Measurements from ENCODE around the gene LENG9. TPM values are rescaled to one million over a fixed set of nuclear protein-coding genes. Genes with fewer than 3 reads are reported as not detected.
"Not testable (repeated sequence)": the region's sequence is repeated elsewhere in the genome, so short reads cannot be mapped to it uniquely, and the experiment has no call there.

Gene LENG9
- polyA plus RNA-seq = 10 to 100 TPM in 2 of 4 donors, 1 to 10 TPM in 2; 8.7 to 14.1 (median 10.5) TPM
- long read RNA-seq, donor 1, transcript LENG9-203 (1 exons, 1,916 nt) = major isoform, 51 of 447 reads
- long read RNA-seq, donor 1, partial matches to known transcripts = 317 of 447 reads
- long read RNA-seq, donor 1, other reads (novel, unspliced or antisense) = 79 of 447 reads
- long read RNA-seq, donor 2, transcript LENG9-203 (1 exons, 1,916 nt) = major isoform, 27 of 27 reads
- long read RNA-seq, donor 2, partial matches to known transcripts = 0 of 27 reads
- long read RNA-seq, donor 2, other reads (novel, unspliced or antisense) = 0 of 27 reads
- long read RNA-seq, donor 3, transcript LENG9-203 (1 exons, 1,916 nt) = major isoform, 48 of 48 reads
- long read RNA-seq, donor 3, partial matches to known transcripts = 0 of 48 reads
- long read RNA-seq, donor 3, other reads (novel, unspliced or antisense) = 0 of 48 reads
- long read RNA-seq, donor 4 = 0 reads
- long read RNA-seq, donor 5, transcript LENG9-203 (1 exons, 1,916 nt) = major isoform, 40 of 40 reads
- long read RNA-seq, donor 5, partial matches to known transcripts = 0 of 40 reads
- long read RNA-seq, donor 5, other reads (novel, unspliced or antisense) = 0 of 40 reads
- long read RNA-seq, donor 6, transcript LENG9-203 (1 exons, 1,916 nt) = major isoform, 22 of 22 reads
- long read RNA-seq, donor 6, partial matches to known transcripts = 0 of 22 reads
- long read RNA-seq, donor 6, other reads (novel, unspliced or antisense) = 0 of 22 reads
- long read RNA-seq, donor 7, transcript LENG9-203 (1 exons, 1,916 nt) = major isoform, 29 of 29 reads
- long read RNA-seq, donor 7, partial matches to known transcripts = 0 of 29 reads
- long read RNA-seq, donor 7, other reads (novel, unspliced or antisense) = 0 of 29 reads
- long read RNA-seq, donor 8, transcript LENG9-203 (1 exons, 1,916 nt) = major isoform, 6 of 6 reads
- long read RNA-seq, donor 8, partial matches to known transcripts = 0 of 6 reads
- long read RNA-seq, donor 8, other reads (novel, unspliced or antisense) = 0 of 6 reads
- long read RNA-seq, donor 9, transcript LENG9-203 (1 exons, 1,916 nt) = major isoform, 10 of 10 reads
- long read RNA-seq, donor 9, partial matches to known transcripts = 0 of 10 reads
- long read RNA-seq, donor 9, other reads (novel, unspliced or antisense) = 0 of 10 reads
- long read RNA-seq, donor 10, transcript LENG9-203 (1 exons, 1,916 nt) = major isoform, 51 of 51 reads
- long read RNA-seq, donor 10, partial matches to known transcripts = 0 of 51 reads
- long read RNA-seq, donor 10, other reads (novel, unspliced or antisense) = 0 of 51 reads

DNA sequence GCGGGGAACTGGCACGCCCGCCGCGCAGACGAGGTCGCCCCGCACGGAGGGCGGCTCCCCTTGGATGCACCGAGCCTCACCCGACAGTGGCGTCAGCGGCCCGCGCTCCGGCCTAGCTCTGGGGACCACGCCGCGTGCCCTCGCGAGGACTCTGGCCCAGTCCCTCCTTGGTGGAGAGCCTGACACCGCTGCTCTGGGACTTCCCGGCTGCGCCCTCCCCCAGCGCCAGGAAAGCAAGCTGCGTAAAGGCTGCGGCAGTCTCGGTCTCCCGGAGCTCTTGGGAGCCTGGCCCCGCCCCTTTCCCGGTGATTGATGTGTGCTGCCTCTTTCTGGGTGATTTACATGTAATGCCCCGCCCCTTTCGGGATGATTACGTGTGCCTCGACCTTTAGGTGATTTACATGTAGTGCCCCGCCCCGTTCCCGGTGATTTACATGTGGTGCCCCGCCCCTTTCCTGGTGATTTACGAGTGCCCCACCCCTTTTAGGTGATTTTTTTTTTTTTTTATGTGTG lies at the start of gene LENG9:
Gene LENG9, minus strand, starts transcription at position 248 of the 513 bp plus-strand sequence. CDS start 252 bp downstream, outside the sequence.
- peaks cover 0 to 53% (median 0%) of the 10 kb centered on the region in 3 donors for H3K4me1 ChIP-seq (ENCODE audit: control insufficient read depth in 3 of 3, insufficient read depth in 2 of 3, low read depth in 1 of 3, low read length in 2 of 3)
- peaks cover 3 to 63% (median 16%) of the 10 kb centered on the region in 3 donors for H3K36me3 ChIP-seq (ENCODE audit: control insufficient read depth in 3 of 3, insufficient read depth in 2 of 3, low read depth in 1 of 3, low read length in 3 of 3)
- WGBS, 3 donors = 0% methylated on average over 26 to 41 of the region's 41 CpGs
- no peaks in the 10 kb centered on the region for H3K27me3 ChIP-seq (ENCODE audit: control insufficient read depth in 3 of 3, insufficient read depth in 3 of 3, low read length in 3 of 3)
- peaks cover 0 to 3% of the 10 kb centered on the region in 2 donors for H3K9me3 ChIP-seq (ENCODE audit: control insufficient read depth in 2 of 2, insufficient read depth in 1 of 2, low read depth in 1 of 2, low read length in 1 of 2)
- H3K4me3 ChIP-seq (ENCODE audit: low read depth in 1 of 3, low read length in 3 of 3) = peak within 1 kb of the TSS; percentile 52 to 73 (median 58)
- no peak for FAIRE-seq
- DNase-seq = peak; percentile 99 to 100
- peak within 1 kb of the TSS; percentile 98 to 99 (median 99) for H3K27ac ChIP-seq (ENCODE audit: low read depth in 1 of 3, low read length in 2 of 3)

DNA sequence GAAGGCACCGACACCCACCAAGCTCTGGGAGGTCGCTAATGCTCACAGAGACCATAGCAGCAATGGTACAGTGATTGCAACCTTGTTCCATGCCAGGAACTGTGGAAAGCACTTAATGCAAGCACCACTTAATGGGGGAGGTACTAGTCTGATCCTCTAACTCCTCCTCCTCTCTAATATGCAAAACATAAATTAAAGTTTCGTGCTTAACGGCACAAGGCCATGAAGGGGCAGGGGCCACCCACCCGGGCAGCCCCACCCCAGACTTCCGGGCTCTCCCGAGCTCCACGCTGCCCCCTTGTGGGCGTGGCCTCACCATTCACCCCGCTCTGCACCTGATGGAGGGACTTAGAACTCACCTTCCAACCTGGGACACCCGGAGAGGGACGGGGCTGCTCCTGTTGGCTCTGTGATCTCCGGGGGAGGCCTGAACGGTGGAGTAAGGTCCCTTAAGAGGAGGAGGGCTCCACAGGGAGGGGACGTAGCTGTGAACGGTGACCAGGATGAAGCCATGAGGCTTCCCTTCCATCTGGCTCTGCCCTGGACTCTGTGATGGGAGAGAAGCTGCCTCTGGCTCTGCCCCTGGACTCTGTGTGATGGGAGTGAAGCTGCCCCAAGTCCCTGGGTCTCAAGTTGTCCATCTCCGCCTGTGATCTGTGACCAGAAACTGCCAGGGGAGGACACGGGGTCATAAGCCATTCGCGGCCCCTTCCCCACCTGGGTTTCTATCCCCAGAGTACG lies 45.8 kb upstream of the LENG9 start:
- H3K4me1 ChIP-seq (ENCODE audit: control insufficient read depth in 3 of 3, insufficient read depth in 2 of 3, low read depth in 1 of 3, low read length in 2 of 3); H3K4me3 ChIP-seq (ENCODE audit: low read depth in 1 of 3, low read length in 3 of 3); DNase-seq; FAIRE-seq; H3K36me3 ChIP-seq (ENCODE audit: control insufficient read depth in 3 of 3, insufficient read depth in 2 of 3, low read depth in 1 of 3, low read length in 3 of 3); H3K27ac ChIP-seq (ENCODE audit: low read depth in 1 of 3, low read length in 2 of 3); H3K9me3 ChIP-seq (ENCODE audit: control insufficient read depth in 2 of 2, insufficient read depth in 1 of 2, low read depth in 1 of 2, low read length in 1 of 2); H3K27me3 ChIP-seq (ENCODE audit: control insufficient read depth in 3 of 3, insufficient read depth in 3 of 3, low read length in 3 of 3): not testable (repeated sequence)
- 61 to 65% (median 64%) methylated on average over 6 to 9 of the region's 21 CpGs for WGBS, 3 donors

DNA sequence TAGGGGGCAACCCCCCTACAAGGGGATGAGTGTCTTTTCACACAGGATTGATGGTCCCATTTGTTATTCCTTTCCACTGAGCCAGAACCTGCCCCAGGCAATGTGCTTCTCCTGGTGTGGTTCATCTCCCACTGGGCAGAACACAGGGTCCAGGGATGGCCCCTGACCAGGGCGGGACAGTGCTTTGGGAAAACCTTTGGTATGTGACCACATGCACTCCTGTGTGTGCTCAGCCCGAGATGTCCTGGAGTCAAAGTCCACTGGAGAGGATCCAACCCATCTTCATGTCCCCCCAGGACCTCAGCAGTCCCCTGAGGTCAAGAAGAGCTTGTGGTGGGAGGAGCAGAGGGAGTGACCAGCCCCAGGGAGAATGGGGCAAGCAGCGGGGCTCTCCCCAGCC lies 44.9 kb upstream of the LENG9 start:
- H3K4me1 ChIP-seq (ENCODE audit: control insufficient read depth in 3 of 3, insufficient read depth in 2 of 3, low read depth in 1 of 3, low read length in 2 of 3); H3K4me3 ChIP-seq (ENCODE audit: low read depth in 1 of 3, low read length in 3 of 3); H3K27me3 ChIP-seq (ENCODE audit: control insufficient read depth in 3 of 3, insufficient read depth in 3 of 3, low read length in 3 of 3); DNase-seq; FAIRE-seq; H3K36me3 ChIP-seq (ENCODE audit: control insufficient read depth in 3 of 3, insufficient read depth in 2 of 3, low read depth in 1 of 3, low read length in 3 of 3); H3K9me3 ChIP-seq (ENCODE audit: control insufficient read depth in 2 of 2, insufficient read depth in 1 of 2, low read depth in 1 of 2, low read length in 1 of 2); H3K27ac ChIP-seq (ENCODE audit: low read depth in 1 of 3, low read length in 2 of 3): not testable (repeated sequence)
- 29 to 51% (median 40%) methylated on average over 2 of the region's 3 CpGs for WGBS, 3 donors

DNA sequence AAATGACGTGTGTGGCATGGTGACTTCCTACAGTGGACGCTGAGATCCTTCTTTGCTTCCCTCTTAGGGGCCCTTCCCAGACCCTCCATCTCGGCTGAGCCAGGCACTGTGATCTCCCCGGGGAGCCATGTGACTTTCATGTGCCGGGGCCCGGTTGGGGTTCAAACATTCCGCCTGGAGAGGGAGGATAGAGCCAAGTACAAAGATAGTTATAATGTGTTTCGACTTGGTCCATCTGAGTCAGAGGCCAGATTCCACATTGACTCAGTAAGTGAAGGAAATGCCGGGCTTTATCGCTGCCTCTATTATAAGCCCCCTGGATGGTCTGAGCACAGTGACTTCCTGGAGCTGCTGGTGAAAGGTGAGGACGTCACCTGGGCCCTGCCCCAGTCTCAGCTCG lies 44.2 kb upstream of the LENG9 start:
- no peak overlapping the region for H3K27ac ChIP-seq (ENCODE audit: low read depth in 1 of 3, low read length in 2 of 3)
- DNase-seq = peak in 1 of 2 donors; percentile 6
- 26 to 51% (median 32%) methylated on average over 12 of the region's 12 CpGs for WGBS, 3 donors
- no peak overlapping the region for H3K4me3 ChIP-seq (ENCODE audit: low read depth in 1 of 3, low read length in 3 of 3)
- H3K9me3 ChIP-seq (ENCODE audit: control insufficient read depth in 2 of 2, insufficient read depth in 1 of 2, low read depth in 1 of 2, low read length in 1 of 2) = no peaks in the 10 kb centered on the region
- no peak for FAIRE-seq
- H3K27me3 ChIP-seq (ENCODE audit: control insufficient read depth in 3 of 3, insufficient read depth in 3 of 3, low read length in 3 of 3) = no peaks in the 10 kb centered on the region
- no peaks in the 10 kb centered on the region for H3K4me1 ChIP-seq (ENCODE audit: control insufficient read depth in 3 of 3, insufficient read depth in 2 of 3, low read depth in 1 of 3, low read length in 2 of 3)
- no peaks in the 10 kb centered on the region for H3K36me3 ChIP-seq (ENCODE audit: control insufficient read depth in 3 of 3, insufficient read depth in 2 of 3, low read depth in 1 of 3, low read length in 3 of 3)

DNA sequence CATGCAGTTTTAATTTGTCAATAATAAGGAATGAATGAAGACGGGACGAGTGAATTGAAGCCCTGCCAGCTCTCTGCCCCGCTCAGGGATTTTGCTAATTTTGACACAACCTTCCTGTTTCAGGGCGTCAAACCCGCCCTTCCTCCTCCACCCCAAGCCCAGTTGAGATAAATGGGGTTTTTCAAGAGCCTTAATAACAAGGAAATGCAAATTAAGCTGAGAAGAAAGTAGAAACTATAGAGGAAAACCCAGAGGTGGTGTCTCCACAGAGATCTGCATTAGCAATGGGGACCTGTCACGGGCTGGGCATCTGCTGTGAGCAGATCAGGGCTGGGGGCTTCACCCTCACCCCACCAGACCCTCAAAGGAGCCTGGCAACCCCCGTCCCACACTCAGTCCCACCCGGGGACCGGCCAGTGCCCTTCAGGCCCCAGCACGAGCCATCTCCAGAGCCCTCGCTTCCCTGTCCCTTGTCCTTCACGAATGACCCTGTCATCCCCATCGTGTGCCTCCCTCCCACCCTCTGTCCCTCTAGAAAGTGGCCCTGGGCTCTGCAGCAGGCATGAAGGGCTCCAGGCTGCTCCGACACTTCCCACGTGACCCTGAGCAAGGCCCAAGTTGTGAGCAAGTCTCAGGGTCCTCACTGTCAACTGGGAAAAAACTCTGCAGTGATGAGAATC lies 43.6 kb upstream of the LENG9 start:
- FAIRE-seq; H3K36me3 ChIP-seq (ENCODE audit: control insufficient read depth in 3 of 3, insufficient read depth in 2 of 3, low read depth in 1 of 3, low read length in 3 of 3); H3K27me3 ChIP-seq (ENCODE audit: control insufficient read depth in 3 of 3, insufficient read depth in 3 of 3, low read length in 3 of 3); H3K4me3 ChIP-seq (ENCODE audit: low read depth in 1 of 3, low read length in 3 of 3); H3K27ac ChIP-seq (ENCODE audit: low read depth in 1 of 3, low read length in 2 of 3); H3K9me3 ChIP-seq (ENCODE audit: control insufficient read depth in 2 of 2, insufficient read depth in 1 of 2, low read depth in 1 of 2, low read length in 1 of 2); DNase-seq; H3K4me1 ChIP-seq (ENCODE audit: control insufficient read depth in 3 of 3, insufficient read depth in 2 of 3, low read depth in 1 of 3, low read length in 2 of 3): not testable (repeated sequence)
- 55 to 64% (median 62%) methylated on average over 10 to 11 of the region's 15 CpGs for WGBS, 3 donors

DNA sequence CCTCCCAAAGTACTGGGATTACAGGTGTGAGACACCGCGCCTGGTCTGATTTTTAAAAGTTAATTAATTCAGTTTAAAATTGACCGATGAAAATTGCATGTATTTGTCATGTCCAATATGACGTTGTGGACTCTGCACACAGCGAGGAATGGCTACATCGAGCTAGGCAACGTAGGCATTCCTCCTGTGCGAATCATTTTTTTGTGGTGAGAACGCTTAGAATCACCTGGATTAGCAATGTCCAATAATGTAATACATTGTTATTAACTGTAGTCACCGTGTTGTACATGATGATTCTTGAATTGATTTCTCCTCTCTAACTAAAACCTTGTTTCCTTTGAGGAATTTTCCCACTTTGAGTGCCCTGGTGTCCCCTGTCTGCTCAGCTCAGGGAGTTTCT lies 42.5 kb upstream of the LENG9 start:
- no peaks in the 10 kb centered on the region for H3K9me3 ChIP-seq (ENCODE audit: control insufficient read depth in 2 of 2, insufficient read depth in 1 of 2, low read depth in 1 of 2, low read length in 1 of 2)
- H3K36me3 ChIP-seq (ENCODE audit: control insufficient read depth in 3 of 3, insufficient read depth in 2 of 3, low read depth in 1 of 3, low read length in 3 of 3) = no peaks in the 10 kb centered on the region
- no peak for FAIRE-seq
- H3K4me3 ChIP-seq (ENCODE audit: low read depth in 1 of 3, low read length in 3 of 3) = no peak overlapping the region
- H3K4me1 ChIP-seq (ENCODE audit: control insufficient read depth in 3 of 3, insufficient read depth in 2 of 3, low read depth in 1 of 3, low read length in 2 of 3) = no peaks in the 10 kb centered on the region
- 61 to 76% (median 71%) methylated on average over 10 of the region's 10 CpGs for WGBS, 3 donors
- no peaks in the 10 kb centered on the region for H3K27me3 ChIP-seq (ENCODE audit: control insufficient read depth in 3 of 3, insufficient read depth in 3 of 3, low read length in 3 of 3)
- no peak for DNase-seq
- H3K27ac ChIP-seq (ENCODE audit: low read depth in 1 of 3, low read length in 2 of 3) = no peak overlapping the region

DNA sequence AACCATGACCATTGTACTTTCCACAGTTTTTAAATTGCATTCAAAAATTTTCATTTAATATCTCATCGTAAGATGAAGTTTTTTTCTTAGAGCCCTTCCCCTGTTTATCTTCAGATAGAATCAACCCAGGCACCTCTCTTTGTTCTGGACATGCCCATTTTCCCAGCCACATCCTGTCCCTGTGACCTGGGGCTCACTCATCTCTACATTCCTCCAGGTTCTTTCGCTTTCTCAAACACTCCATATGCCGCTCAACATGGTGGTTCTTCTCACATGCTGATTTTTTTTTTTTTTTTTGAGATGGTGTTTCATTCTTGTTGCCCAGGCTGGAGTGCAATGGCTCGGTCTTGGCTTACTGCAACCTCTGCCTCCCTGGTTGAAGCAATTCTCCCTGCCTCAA lies 42.0 kb upstream of the LENG9 start:
- H3K27ac ChIP-seq (ENCODE audit: low read depth in 1 of 3, low read length in 2 of 3); H3K4me3 ChIP-seq (ENCODE audit: low read depth in 1 of 3, low read length in 3 of 3); H3K27me3 ChIP-seq (ENCODE audit: control insufficient read depth in 3 of 3, insufficient read depth in 3 of 3, low read length in 3 of 3); H3K4me1 ChIP-seq (ENCODE audit: control insufficient read depth in 3 of 3, insufficient read depth in 2 of 3, low read depth in 1 of 3, low read length in 2 of 3); H3K36me3 ChIP-seq (ENCODE audit: control insufficient read depth in 3 of 3, insufficient read depth in 2 of 3, low read depth in 1 of 3, low read length in 3 of 3); FAIRE-seq; DNase-seq; H3K9me3 ChIP-seq (ENCODE audit: control insufficient read depth in 2 of 2, insufficient read depth in 1 of 2, low read depth in 1 of 2, low read length in 1 of 2): not testable (repeated sequence)
- 84 to 89% (median 87%) methylated on average over 4 of the region's 4 CpGs for WGBS, 3 donors

All from small intestine (tissue), 16 donors.